ENCODE measurements around the gene PSTPIP2. TPM values are rescaled to one million over a fixed set of nuclear protein-coding genes. Genes with fewer than 3 reads are reported as not detected.
A peak's percentile ranks its signal among the peaks of the same experiment; 100 is the strongest.

PSTPIP2 gene
- total and polyA plus RNA-seq, 2 experiments from 2014 or later = 1.4 to 2.6 TPM

DNA sequence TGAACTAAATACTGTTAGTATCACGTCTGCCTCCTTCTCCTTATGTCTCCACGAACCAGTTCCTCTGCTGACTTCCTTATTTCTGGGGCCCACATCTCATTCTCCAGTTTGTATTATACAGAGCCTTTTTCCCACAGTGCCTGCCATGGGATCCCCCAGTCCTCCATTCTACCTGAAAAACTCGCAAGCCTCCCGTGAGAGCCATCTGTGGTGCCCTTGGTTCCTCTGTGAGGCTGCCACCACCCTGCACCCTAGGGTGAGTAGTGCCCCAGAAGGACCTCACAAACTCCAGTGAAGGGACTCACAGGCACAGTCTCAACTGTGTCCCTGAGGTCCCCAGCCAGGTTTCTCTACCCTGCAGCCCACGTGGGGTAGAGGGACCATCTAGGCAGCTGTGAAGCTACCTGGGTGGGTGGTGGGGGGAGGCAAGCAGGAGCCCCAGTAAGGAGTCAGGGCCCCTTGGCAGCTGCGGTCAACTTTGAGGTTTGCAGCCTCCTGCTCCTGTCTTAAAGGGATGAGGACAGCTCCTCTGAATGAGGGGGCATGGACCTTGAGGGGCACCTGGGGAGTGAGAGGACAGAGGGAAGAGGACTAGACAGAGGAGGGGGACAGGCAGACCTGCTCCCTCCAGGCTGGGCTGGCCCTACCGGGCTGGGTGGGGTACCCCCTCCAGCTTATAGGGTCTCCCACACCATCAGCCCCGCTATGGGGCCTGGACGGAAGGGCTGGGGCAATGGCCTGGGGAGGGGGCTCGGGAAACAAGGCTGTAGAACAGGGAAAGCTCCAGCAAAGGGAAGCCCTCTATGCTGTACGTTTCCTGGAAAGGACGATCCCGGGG lies 1.0 kb downstream of the PSTPIP2 start:
- no peak overlapping the region for H3K27ac ChIP-seq (ENCODE audit: low read depth)
- no peaks in the 10 kb centered on the region for H3K4me1 ChIP-seq (ENCODE audit: insufficient read depth)
- TF ChIP-seq JUNB (IDR thresholded peaks at IDR 0.05; ENCODE audit: unreplicated experiment) (no peak), ZNF114 (CRISPR knock-in tag; IDR thresholded peaks at IDR 0.05) (no peak), STAT1 (IDR thresholded peaks at IDR 0.05; ENCODE audit: unreplicated experiment) (no peak), EZH2 (IDR thresholded peaks at IDR 0.05; ENCODE audit: low read depth, unreplicated experiment) (no peak), ZNF462 (CRISPR knock-in tag; IDR thresholded peaks at IDR 0.05) (no peak), NANOG (IDR thresholded peaks at IDR 0.05; ENCODE audit: borderline replicate concordance) (no peak), EZH2phosphoT487 (IDR thresholded peaks at IDR 0.05; ENCODE audit: unreplicated experiment) (no peak), ZNF331 (CRISPR knock-in tag; IDR thresholded peaks at IDR 0.05; ENCODE audit: low read depth) (no peak)
- TF ChIP-seq, protein P1, sequence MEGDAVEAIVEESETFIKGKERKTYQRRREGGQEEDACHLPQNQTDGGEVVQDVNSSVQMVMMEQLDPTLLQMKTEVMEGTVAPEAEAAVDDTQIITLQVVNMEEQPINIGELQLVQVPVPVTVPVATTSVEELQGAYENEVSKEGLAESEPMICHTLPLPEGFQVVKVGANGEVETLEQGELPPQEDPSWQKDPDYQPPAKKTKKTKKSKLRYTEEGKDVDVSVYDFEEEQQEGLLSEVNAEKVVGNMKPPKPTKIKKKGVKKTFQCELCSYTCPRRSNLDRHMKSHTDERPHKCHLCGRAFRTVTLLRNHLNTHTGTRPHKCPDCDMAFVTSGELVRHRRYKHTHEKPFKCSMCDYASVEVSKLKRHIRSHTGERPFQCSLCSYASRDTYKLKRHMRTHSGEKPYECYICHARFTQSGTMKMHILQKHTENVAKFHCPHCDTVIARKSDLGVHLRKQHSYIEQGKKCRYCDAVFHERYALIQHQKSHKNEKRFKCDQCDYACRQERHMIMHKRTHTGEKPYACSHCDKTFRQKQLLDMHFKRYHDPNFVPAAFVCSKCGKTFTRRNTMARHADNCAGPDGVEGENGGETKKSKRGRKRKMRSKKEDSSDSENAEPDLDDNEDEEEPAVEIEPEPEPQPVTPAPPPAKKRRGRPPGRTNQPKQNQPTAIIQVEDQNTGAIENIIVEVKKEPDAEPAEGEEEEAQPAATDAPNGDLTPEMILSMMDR (conservative IDR thresholded peaks at IDR 0.05; ENCODE audit: low read depth in 2 of 2) = no peak
- no peaks in the 10 kb centered on the region for H3K36me3 ChIP-seq (ENCODE audit: insufficient read depth)
- no peak overlapping the region for H3K27ac Mint-ChIP-seq
- H3K4me3 Mint-ChIP-seq = peak overlapping the region; percentile 67
- peaks cover 32% of the 10 kb centered on the region for H3K27me3 Mint-ChIP-seq (ENCODE audit: insufficient read depth, low read depth, poor library complexity)
- H3K27me3 ChIP-seq (ENCODE audit: insufficient read depth) = peaks cover 39% of the 10 kb centered on the region
- no peaks in the 10 kb centered on the region for H3K79me2 ChIP-seq (replicated peaks; ENCODE audit: insufficient read depth)
- H3K4me2 ChIP-seq = peak overlapping the region; percentile 88
- H3K4me1 Mint-ChIP-seq = peaks cover 2% of the 10 kb centered on the region; the same call in 2 of the 3 replicates
- peak overlapping the region; percentile 98 for H2AFZ ChIP-seq
- DNase-seq (ENCODE audit: low spot score) = peak; percentile 8
- peak overlapping the region; percentile 81 for H3K4me3 ChIP-seq
- no peaks in the 10 kb centered on the region for H3K36me3 Mint-ChIP-seq (ENCODE audit: low read depth)
- H4K20me1 ChIP-seq (replicated peaks; ENCODE audit: insufficient read depth) = peaks cover 9% of the 10 kb centered on the region
- peak; percentile 14 for ATAC-seq
- H3K9me3 Mint-ChIP-seq = no peaks in the 10 kb centered on the region
- H3F3A ChIP-seq (replicated peaks; ENCODE audit: low read depth) = peaks cover 7% of the 10 kb centered on the region; the same call in 1 of the 2 replicates
- no peaks in the 10 kb centered on the region for H3K9me2 ChIP-seq (ENCODE audit: insufficient read depth)
